HEK293 (cell line): ENCODE data around the gene GGA1.
A peak's percentile ranks its signal among the peaks of the same experiment; 100 is the strongest.

Experiments
- KLF10 ChIP-seq: fragments of 450-650 bp; IDR thresholded peaks from 2 replicates; pipeline ENCODE4 v1.5.1; 2018; ENCODE audit warnings: missing biosample characterization, mild to moderate bottlenecking, missing genetic modification characterization
- KLF9 ChIP-seq: fragments of 450-650 bp; formaldehyde crosslinking; IDR thresholded peaks from 2 replicates; pipeline ENCODE4 v1.5.1; 2016; ENCODE audit warnings: missing biosample characterization, missing genetic modification characterization, low read depth
- REPIN1 ChIP-seq: fragments of 450-650 bp; formaldehyde crosslinking; IDR thresholded peaks from 2 replicates; pipeline ENCODE4 v1.5.1; 2017; ENCODE audit warnings: missing biosample characterization, missing genetic modification characterization, low read depth
- SCRT1 ChIP-seq: fragments of 450-650 bp; formaldehyde crosslinking; IDR thresholded peaks from 2 replicates; pipeline ENCODE4 v1.5.1; 2016; ENCODE audit warnings: missing biosample characterization, missing genetic modification characterization, borderline replicate concordance
- SETDB1 ChIP-seq: IDR thresholded peaks from one replicate; pipeline ENCODE4 v1.6.1; 2017; ENCODE audit warnings: mild to moderate bottlenecking, low read length, moderate library complexity, mixed read lengths; ENCODE audit not compliant: insufficient read length
- TRIM28 ChIP-seq: IDR thresholded peaks from 2 replicates; pipeline ENCODE4 v1.6.1; 2011; ENCODE audit warnings: low read length, control low read depth, borderline replicate concordance
- ZBTB11 ChIP-seq: fragments of 450-650 bp; formaldehyde crosslinking; conservative IDR thresholded peaks from 2 replicates; pipeline ENCODE4 v1.5.1; 2016; ENCODE audit warnings: low read depth, missing biosample characterization, missing genetic modification characterization
- ZBTB44 ChIP-seq: fragments of 450-650 bp; IDR thresholded peaks from 2 replicates; pipeline ENCODE4 v1.5.1; 2018; ENCODE audit warnings: missing biosample characterization, mild to moderate bottlenecking, missing genetic modification characterization
- ZBTB48 ChIP-seq: fragments of 450-650 bp; formaldehyde crosslinking; IDR thresholded peaks from 2 replicates; pipeline ENCODE4 v1.5.1; 2016; ENCODE audit warnings: missing biosample characterization, missing genetic modification characterization
- ZNF133 ChIP-seq: fragments of 450-650 bp; formaldehyde crosslinking; IDR thresholded peaks from 2 replicates; pipeline ENCODE4 v1.5.1; 2016; ENCODE audit warnings: missing biosample characterization, missing genetic modification characterization
- ZNF155 ChIP-seq: fragments of 450-650 bp; formaldehyde crosslinking; IDR thresholded peaks from 2 replicates; pipeline ENCODE4 v1.5.1; 2016; ENCODE audit warnings: missing biosample characterization, missing genetic modification characterization
- ZNF18 ChIP-seq: fragments of 450-650 bp; formaldehyde crosslinking; IDR thresholded peaks from 2 replicates; pipeline ENCODE4 v1.5.1; 2016; ENCODE audit warnings: missing biosample characterization, missing genetic modification characterization
- ZNF239 ChIP-seq: fragments of 450-650 bp; formaldehyde crosslinking; IDR thresholded peaks from 2 replicates; pipeline ENCODE4 v1.5.1; 2016; ENCODE audit warnings: missing biosample characterization, missing genetic modification characterization
- ZNF24 ChIP-seq: fragments of 450-650 bp; formaldehyde crosslinking; IDR thresholded peaks from 2 replicates; pipeline ENCODE4 v1.5.1; 2016; ENCODE audit warnings: missing biosample characterization, missing genetic modification characterization
- ZNF280D ChIP-seq: fragments of 450-650 bp; formaldehyde crosslinking; IDR thresholded peaks from 2 replicates; pipeline ENCODE4 v1.5.1; 2016; ENCODE audit warnings: missing biosample characterization, missing genetic modification characterization
- ZNF391 ChIP-seq: fragments of 450-650 bp; formaldehyde crosslinking; IDR thresholded peaks from 2 replicates; pipeline ENCODE4 v1.5.1; 2016; ENCODE audit warnings: low read depth, missing biosample characterization, missing genetic modification characterization, borderline replicate concordance
- ZNF398 ChIP-seq: fragments of 450-650 bp; formaldehyde crosslinking; IDR thresholded peaks from 2 replicates; pipeline ENCODE4 v1.5.1; 2017; ENCODE audit warnings: missing biosample characterization, missing genetic modification characterization
- ZNF426 ChIP-seq: fragments of 450-650 bp; formaldehyde crosslinking; IDR thresholded peaks from 2 replicates; pipeline ENCODE4 v1.5.1; 2017; ENCODE audit warnings: missing biosample characterization, missing genetic modification characterization, mild to moderate bottlenecking, inconsistent platforms, moderate library complexity
- ZNF48 ChIP-seq: fragments of 450-650 bp; formaldehyde crosslinking; IDR thresholded peaks from 2 replicates; pipeline ENCODE4 v1.5.1; 2016; ENCODE audit warnings: missing biosample characterization, missing genetic modification characterization
- ZNF510 ChIP-seq: fragments of 450-650 bp; formaldehyde crosslinking; IDR thresholded peaks from 2 replicates; pipeline ENCODE4 v1.5.1; 2018; ENCODE audit warnings: mild to moderate bottlenecking, missing genetic modification characterization, missing biosample characterization; ENCODE audit not compliant: insufficient replicate concordance
- ZNF677 ChIP-seq: fragments of 450-650 bp; IDR thresholded peaks from 2 replicates; pipeline ENCODE4 v1.5.0; 2018; ENCODE audit warnings: missing biosample characterization, mild to moderate bottlenecking, missing genetic modification characterization, moderate library complexity
- ZNF704 ChIP-seq: fragments of 450-650 bp; formaldehyde crosslinking; IDR thresholded peaks from 2 replicates; pipeline ENCODE4 v1.5.1; 2016; ENCODE audit warnings: missing biosample characterization, missing genetic modification characterization
- ZNF830 ChIP-seq: fragments of 450-650 bp; IDR thresholded peaks from 2 replicates; pipeline ENCODE4 v1.5.0; 2018; ENCODE audit warnings: missing biosample characterization, missing genetic modification characterization, low read depth, mild to moderate bottlenecking, moderate library complexity
- ZNF837 ChIP-seq: fragments of 450-650 bp; formaldehyde crosslinking; IDR thresholded peaks from 2 replicates; pipeline ENCODE4 v1.5.1; 2016; ENCODE audit warnings: missing biosample characterization, missing genetic modification characterization
- ZSCAN23 ChIP-seq: fragments of 450-650 bp; formaldehyde crosslinking; IDR thresholded peaks from 2 replicates; pipeline ENCODE4 v1.5.1; 2016; ENCODE audit warnings: missing biosample characterization, missing genetic modification characterization
- ZXDB ChIP-seq: fragments of 450-650 bp; formaldehyde crosslinking; IDR thresholded peaks from 2 replicates; pipeline ENCODE4 v1.5.1; 2016; ENCODE audit warnings: missing biosample characterization, missing genetic modification characterization

The GGA1 gene

GRCh38 chr22:37561212-37562048 is 47.2 kb upstream of the GGA1 start (continued):
- TF ChIP-seq ZNF24 (tag by site-specific recombination) (peak; percentile 19; the same call in 1 of the 2 replicates), ZNF280D (no peak), KLF10 (tag by site-specific recombination) (peak; percentile 68; the same call in 1 of the 2 replicates), ZNF48 (tag by site-specific recombination) (no peak), ZNF510 (tag by site-specific recombination) (no peak), ZNF391 (no peak; the same call in none of the 2 replicates), ZBTB44 (tag by site-specific recombination) (0 out of 2 replicates have a peak, but pooled peaks have one; percentile 28), KLF9 (tag by site-specific recombination) (peak; percentile 82), SETDB1 (no peak), ZBTB48 (tag by site-specific recombination) (peak; percentile 98), ZNF133 (tag by site-specific recombination) (no peak), ZNF837 (no peak), ZXDB (tag by site-specific recombination) (peak; percentile 80), ZNF426 (no peak), ZSCAN23 (tag by site-specific recombination) (no peak), ZNF830 (tag by site-specific recombination) (no peak), SCRT1 (tag by site-specific recombination) (no peak), REPIN1 (tag by site-specific recombination) (no peak), ZNF239 (tag by site-specific recombination) (no peak), ZNF18 (tag by site-specific recombination) (0 out of 2 replicates have a peak, but pooled peaks have one; percentile 32), ZBTB11 (tag by site-specific recombination) (0 out of 2 replicates have a peak, but pooled peaks have one; percentile 29), ZNF677 (no peak), TRIM28 (no peak), ZNF704 (tag by site-specific recombination) (no peak), ZNF398 (tag by site-specific recombination) (peak; percentile 49), ZNF155 (tag by site-specific recombination) (no peak)
